GM23248 (cell line): ENCODE data around the gene DLG1.

ENCODE experiments used
- EZH2 ChIP-seq: fragments of 200-600 bp; sonication (generic); IDR thresholded peaks from 2 replicates; pipeline ENCODE4 v1.6.1; 2018; ENCODE audit warnings: antibody characterized with exemption, mild to moderate bottlenecking; ENCODE audit not compliant: insufficient read depth, poor library complexity, severe bottlenecking
- EZH2phosphoT487 ChIP-seq: fragments of 200-600 bp; sonication (generic); IDR thresholded peaks from 2 replicates; pipeline ENCODE4 v1.6.1; 2018; ENCODE audit warnings: antibody characterized with exemption, moderate library complexity, mild to moderate bottlenecking, low read depth; ENCODE audit not compliant: insufficient read depth

DNA sequence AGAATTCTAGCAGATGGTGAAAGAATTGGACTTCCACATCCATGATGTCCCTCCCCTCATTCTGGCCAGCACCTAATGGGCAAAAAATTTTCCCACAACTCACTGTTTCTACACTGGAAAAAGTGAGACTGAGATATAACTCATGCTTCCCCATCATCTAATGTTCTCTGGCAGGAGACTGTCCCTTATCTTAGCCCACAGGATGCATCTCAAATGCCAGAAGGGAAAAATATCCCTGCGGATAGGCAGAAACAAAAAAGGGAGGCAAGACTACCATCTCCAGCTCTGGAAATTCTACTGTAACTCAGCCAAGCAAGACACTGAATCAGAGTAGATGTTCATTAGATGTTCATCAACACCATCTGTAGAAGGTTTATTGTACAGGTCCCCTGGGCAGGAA, 58.6 kb downstream of the DLG1 start:
- TF ChIP-seq EZH2phosphoT487 (no peak), EZH2 (no peak)
